Activated CD4-positive, alpha-beta T cell treated with anti-CD3 and anti-CD28 coated beads, Interleukin-2, amount 50 U/mL, for 24 hours (primary cell): ENCODE measurements around the gene ITGBL1.

ENCODE experiments used
- DNase-seq, 2 donors: peaks; one replicate each; pipeline ENCODE4 v3.0.0-alpha.2; 2020; ENCODE audit warnings: low read depth in 1 of 2, low spot score in 1 of 2

ITGBL1 gene

DNA sequence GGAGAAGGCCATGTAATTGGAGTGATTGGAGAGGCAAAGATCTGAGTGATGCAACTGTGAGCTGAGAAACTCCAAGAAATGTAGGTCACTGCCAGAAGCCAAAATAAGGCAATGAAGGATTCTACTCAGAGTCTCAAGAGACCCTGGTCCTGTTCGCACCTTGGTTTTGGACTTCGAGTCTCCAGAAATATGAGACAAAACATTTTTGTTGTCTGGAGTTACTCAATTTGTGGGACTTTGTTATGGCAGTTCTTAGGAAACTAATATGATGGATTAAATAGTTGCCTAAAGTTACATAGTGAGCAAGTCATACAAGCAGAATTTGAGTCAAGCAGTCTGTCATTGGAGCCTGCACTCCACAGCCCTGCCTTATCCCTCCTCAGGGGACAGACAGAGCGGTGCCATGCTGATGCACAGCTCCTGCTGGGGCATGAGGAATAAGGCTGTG, 104.2 kb downstream of the ITGBL1 start:
- DNase-seq, result no peak

DNA sequence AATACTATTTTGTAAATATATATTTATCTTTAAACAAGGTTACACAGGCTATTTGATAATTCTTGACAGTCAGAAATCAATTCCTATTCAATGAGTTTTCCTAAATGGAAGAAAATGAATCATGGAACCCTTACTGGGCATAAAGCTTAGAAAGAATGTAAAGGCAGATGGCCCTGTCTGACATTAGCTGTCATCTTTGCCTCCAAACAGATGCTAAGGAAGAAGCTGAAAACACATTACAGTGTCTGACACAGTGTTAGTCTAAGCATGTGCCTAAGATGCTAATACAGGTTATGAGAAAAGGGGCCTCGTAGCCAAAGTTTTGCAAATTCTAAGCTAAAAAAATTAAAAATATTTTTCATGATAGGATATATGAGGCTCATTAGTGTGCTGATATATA, 112.8 kb downstream of the ITGBL1 start:
- no peak for DNase-seq

DNA sequence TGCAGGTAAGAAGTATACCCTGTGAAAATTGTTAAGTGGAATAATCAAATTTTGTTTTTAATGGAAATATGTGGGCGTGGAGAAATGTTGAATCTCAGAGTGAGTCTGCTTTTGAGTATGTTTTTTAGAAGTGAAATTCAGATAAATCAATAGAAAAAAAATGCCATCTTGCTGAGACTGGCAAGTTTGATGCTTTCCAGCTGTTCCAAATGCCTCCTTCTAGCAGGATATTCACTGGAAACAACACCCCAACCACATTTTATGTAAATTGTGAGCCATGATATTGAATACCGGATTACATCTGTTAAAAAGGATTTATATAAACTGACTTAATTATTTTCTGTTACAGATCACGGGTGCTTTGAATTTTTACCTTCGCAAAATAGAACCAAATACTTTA, 115.4 kb downstream of the ITGBL1 start:
- no peak for DNase-seq

DNA sequence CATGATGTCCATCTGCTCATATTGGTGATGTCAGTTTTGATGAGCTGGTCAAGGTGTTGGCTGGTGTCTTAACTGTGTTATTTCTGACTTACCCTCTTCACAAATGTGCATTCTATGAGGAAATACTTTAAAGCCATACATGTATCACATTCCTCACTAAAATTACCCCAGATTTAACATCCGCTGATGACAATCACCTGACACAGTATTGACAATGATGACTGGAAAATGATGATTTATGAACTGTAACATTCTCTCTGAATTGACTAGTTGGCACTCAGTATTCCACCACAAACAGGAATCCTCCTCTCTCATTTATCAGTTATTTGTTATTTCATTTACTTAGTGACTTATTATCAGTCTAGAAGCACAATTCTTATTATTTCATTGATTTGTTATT, 117.3 kb downstream of the ITGBL1 start:
- no peak for DNase-seq

DNA sequence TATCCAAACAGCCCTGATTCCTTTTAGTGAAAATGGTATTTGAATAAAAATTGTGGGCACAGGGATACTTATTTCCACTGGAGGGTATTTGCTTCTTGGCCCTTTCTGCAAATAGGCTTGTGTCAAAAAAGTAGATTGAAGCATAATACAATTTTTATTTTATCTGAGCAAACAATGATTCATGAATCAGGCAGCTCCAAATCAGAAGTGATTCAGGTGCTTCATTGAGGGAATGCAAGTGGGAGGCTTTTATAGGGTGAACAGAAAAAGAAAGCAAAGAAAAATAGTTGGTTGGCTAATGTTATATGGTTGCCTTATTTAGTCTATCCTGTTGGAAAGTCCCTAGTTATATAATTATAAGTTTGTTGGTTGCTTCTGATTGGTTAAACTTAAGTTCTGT, 117.9 kb downstream of the ITGBL1 start:
- DNase-seq, result no peak

DNA sequence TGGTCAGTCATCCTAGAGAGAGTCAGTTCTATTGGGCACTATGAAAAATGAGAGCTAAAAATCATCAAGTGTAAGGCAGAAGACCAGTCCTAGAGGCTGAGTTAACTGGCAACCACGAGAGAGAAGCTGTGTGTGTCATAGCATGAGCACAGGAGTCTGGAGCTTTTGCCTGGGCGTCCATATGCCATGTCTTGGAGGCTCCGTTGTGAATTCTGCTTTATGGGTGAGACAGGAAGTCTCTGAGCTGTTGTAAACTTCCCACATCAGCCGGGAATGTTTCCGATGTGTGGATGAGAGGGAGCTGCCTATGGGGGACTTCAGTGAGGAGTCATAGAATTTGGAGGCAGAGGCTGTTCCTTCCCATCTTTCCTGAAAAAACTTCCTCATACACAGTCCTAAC, 120.0 kb downstream of the ITGBL1 start:
- DNase-seq, result no peak

DNA sequence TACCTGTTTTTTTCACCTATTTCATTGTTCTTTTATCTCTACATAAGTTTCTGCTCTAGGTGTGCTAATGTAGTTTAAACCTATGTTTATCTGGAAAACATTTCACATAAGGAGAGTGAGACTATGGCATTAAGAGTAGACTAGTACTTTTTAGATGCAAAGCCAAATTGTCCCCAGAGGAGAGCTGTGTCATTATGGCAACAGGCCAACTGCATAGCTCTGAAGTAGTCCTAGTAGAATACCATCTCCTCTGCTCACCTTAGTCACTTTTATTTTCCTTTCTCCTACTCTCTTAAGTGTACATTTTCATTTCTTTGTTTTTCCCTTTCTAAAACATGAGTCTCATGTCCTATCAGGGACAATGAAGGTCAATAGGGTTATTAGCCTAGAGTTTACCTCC, 123.1 kb downstream of the ITGBL1 start:
- DNase-seq, result no peak

DNA sequence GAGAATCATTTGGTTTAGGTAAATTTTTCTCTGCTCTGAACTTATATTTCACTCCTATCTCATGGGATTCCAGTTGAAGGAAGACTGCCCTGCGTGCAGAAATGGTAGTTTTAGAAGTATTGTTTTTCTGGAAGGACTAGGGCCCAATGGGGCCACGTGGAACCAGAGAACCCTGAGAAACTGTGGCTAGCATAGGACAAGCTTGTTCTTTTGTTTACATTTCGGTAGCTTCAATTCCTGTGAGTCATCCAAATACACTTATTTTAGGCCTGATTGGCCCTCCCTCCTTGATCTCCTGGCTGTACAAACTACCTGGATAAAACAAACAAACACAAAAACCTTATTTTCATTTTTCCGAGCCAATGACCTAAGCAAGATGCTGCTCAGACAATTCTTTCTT, 124.0 kb downstream of the ITGBL1 start:
- DNase-seq, result no peak

DNA sequence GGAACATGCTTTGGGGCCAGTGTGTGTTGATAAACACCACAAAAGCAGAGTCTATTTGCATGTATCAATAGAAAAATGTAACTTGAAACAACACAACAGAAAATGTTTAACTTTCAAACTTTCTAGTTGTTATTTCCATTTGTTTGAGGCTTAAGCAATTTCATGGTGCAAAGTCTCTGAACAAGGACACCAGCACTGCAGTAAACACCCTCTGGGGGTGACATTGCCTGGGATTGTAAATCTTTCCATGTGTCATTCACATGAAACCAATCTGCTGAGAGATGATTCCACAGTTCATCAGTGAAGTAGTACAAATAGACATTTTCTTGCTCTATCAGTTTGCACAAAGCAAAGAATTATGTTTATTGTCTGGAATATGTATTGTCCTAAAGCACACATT, 124.5 kb downstream of the ITGBL1 start:
- DNase-seq, result no peak

DNA sequence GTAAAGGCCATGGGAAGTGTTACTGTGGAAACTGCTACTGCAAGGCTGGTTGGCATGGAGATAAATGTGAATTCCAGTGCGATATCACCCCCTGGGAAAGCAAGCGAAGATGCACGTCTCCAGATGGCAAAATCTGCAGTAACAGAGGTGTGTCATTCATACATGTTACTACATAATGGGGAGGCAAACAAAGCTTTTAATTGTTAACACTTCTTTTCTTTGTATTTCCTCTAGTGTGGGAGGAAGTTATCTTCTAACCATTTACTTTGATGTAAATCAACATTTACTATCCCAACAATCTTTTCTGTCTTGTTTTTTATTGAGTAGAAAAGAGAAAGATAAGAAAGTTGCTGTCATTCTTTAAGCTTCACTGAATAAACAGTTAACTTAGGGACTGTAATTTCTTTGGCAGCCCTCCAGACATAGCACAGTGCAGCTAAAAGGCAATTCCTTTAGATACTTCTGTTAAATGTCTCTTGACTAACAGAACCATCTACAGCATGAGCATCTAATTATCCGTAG, 126.9 kb downstream of the ITGBL1 start:
- no peak for DNase-seq

DNA sequence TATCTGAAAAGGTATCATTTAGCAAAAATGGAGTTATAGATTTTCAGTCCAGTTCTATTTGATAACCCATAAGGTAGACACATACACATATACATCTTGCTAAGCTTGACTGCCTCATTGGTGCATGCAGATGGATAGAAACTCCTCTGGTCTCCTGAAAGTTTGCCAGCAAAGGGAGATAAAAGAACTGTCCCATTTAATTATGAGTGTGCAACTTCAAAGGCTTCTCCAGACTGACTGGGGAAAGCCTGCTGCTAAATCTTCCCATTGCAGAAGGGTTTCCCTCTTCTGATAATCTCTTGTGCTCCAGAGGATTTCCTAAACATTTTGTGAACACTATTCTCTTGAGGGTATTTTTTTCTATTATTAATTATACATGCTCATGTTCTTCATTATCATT, 131.9 kb downstream of the ITGBL1 start:
- DNase-seq, result no peak

DNA sequence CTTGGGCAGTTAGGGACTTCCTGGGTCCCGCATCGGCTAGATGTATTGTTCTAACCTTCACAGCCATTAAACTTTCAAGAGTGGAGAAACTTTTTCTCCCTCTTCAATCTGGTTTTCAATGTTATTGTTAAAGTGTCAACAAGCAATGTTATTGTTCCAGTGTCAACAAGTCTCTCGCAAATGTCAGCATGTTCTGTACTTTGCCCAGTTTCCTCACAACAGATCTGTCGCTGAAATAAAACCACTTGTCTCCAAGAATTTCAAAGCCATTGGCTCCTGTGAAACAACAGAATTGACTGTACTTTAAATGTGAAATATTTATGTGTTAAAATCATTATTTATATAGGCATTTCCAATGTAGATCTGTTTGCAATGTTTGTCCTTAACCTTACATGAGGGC, 138.0 kb downstream of the ITGBL1 start:
- DNase-seq, result no peak

DNA sequence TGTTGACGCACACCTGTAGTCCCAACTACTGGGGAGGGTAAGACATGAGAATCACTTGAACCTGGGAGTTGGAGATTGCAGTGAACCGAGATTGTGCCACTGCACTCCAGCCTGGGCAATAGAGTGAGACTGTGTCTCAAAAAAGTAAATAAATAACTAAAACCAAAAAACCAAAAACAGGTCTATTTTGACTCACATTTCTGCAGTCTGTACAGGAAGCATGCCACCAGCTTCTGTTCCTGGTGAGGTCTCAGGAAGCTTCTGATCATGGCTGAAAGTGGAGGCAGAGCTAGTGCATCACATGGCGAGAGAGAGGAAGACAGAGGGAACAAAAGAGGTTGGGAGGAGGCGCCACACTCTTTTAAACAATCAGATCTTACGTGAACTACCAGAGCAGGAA, 142.5 kb downstream of the ITGBL1 start:
- DNase-seq, result no peak

DNA sequence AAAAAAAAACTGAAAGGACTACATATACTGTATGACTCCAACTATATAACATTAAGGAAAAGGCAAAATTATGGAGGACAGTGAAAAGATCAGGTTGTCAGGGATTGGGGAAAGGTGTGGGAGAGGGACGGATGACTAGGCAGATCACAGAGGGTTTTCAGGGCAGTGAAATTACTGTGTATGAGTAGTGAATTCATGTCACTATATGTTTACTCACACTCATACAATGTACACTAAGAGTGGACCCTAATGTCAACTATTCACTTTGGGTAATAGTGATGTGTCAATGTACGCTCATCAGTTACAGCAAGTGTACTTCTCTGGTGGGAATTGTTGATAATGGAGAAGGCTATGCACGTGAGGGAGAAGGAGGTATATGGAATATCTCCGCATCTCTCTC, 144.3 kb downstream of the ITGBL1 start:
- no peak for DNase-seq

DNA sequence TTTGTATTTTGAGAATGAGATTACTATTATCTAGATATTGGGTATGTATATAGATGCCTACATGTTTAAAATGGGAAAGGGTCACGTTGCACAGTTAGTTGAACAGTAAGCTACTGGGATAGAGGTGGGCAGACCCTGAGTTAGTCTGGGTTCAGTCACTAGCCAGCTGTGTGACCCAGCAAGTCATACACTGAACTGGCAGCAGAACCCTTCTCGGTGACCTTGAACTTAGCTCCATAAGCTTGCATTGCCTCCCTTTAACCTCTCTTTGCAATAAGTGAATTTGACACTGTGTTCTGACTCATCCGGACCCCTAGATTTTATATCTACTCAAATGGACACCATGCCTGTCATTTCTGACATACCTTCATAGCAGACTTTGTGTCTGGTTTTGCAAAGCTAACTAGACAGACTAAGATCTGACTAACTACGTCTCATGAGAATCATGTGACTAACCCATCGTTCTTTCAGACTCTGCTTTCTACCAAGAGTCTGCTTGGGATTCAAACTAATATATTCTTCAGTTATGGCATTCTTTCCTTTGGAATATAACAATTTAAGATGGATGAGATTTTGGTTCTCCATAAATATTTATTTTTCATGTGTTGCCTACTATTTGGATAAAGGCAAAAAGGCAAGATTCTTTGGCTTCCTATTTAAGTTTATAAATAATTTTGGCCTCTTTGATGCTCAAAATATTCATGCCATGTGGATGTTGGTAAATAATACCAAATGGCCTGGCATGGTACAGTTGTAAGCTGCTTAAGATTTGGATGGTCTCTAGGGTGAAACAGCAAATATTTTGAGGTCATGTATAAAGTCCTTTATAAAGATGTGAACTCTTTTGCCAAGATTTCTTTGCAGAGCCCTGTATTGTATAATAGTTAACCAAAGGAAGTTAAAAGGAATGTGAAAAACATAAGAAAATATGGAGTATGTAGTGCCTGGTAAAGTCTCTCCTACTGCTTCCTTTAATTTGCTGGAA, 159.3 kb downstream of the ITGBL1 start:
- DNase-seq, result no peak

DNA sequence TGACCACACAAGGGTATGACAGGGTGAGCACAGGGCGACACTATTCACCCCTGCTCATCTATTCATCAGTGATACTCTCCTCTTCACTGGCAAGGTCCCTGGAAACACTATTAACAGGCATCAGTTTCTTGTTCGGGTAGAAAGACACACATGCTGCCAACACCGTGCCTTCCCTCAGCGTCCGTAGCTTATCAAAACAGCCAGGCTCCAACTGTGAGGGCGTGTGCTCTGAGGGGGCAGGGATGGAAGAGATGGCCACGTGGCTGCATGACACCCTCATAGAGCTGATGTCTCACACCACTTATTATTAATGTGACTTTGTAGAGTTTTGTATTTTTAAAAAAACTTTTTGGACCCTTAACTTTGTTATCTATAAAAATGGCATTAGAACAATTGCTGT, 160.3 kb downstream of the ITGBL1 start:
- DNase-seq, result no peak

DNA sequence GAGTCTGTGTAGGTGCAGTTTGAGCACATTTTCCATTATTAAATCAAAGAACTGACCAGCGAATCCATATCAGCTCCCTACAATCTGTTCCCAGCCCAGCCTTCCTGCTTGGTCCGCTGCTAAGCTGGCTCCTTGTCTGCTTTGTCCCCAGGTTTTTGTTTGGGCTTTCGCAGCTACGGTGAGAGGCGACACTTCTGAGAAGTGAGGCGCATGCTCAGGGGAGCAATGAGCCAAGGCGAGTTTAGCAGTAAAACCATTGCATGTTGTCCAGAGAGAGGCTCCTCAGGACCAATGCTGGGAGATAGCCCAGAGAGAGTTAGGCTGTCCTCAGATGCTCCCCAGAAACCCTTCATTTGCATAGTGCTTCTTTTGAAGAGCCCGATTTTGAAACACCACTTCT, 162.0 kb downstream of the ITGBL1 start:
- no peak for DNase-seq

DNA sequence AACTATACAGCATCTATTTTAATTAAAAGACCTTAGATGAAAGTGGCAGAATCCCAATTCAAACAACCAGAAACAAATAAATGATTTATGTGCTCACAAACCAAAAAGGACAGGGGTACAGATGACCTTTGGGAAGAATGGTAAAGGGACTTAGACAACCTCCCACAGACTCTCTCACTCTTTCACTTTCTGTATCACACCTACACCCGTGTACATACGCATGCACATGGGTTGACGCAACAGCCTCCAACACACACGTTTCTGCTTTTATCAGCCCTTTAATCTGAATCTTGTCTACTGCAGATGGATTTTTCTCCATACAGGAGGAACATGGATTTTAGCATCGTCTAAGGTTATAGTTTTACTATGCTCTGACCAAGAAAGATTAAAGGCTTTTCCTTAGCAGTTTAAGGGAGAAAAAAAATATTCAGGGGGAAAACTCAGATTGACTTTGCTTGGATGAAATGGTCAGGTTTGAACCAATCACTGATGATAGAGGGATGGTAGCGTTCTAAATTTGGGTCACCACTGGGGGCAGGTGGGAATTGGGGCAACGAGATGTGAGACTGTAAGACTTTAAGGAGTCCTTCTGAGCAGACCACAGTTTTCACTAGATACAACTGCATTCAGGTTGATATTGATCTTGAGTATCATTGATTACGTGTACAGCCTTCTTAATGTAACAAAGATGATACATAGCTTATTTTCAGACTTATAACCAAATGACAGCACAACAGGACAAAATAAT, 166.1 kb downstream of the ITGBL1 start:
- DNase-seq, result no peak

DNA sequence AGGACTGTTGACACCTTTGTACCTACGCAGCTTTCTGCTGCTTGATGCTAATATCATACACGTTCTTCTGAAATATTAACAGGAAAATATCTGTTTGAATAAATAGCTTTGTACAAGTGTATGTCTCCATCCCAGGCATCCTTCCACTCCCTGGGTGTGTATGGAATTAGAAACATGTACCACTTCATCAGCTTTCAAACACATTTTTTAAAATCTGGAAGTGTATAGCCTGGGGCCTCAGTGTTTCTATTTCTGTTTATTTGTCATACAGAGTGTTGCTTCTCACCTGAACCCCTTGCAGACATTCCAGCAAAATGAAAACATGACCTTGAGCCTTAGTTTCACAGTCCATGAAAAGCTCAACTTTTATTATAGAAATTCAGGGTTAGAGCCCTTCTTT, 168.6 kb downstream of the ITGBL1 start:
- DNase-seq, result no peak

DNA sequence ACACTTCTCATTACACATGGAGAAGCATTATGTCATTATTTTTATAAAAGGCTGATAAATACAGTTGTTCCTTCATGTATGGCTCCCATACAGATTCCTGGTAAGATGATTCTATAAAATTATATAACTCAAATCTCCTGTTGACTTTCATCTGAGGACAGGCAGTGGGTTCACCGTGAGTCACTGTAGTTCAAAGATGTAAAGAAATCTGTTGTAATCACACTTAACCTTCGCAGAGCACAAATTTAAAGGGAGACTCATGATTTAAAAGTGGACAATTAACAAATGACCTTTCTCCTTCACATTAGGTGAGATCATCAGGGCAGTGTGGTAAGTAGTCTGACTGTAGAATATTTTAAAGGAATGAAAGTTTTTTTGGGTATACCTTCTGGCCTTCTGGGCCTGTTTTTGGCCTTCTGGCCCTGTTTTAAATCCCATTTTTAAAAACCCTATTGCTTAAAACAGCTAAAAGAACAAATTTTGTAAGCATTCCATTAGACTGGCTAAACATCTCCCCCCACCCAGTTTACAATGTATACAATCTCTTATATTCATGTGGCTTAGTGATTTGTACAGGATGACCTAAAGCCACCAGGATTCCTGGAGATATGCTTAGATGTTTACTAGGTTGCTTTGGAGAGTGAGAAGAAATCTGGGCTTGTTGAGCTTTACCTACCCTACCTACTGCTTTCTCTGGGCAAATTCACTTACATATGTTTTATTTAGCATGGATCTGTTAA, 171.2 kb downstream of the ITGBL1 start:
- DNase-seq, result no peak

DNA sequence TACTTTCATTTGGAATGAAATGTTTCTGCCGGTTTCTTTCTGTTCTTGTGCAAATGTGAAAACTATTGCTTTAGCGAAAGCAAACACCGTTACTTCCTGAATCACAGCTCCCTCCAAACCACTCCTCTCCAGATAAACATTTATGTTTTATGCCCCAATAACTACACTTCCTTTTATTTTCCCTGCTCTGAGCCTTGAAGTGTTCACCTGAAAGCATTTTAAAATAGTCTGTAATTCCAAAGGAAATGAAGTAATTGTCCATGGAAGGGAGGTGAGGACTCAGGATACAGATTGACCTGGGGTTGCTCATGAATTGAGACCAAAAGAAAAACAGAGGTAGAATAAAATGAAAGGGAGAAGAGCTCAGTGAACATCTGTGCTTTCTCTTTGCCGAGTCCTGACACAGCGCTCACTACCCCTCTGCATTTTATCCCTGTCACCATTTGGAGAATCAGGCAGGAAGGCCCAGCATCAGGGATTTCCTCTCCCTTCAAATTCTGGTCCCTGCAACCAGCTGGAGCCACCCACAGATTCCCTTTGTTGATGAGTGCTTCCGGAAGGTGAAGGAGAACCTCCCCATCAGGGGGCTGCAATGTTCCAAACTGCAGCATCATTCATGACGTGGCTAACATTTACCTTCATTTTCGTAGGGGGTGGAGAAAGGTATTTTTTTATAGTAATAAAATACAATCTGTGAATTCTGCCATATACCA, 171.9 kb downstream of the ITGBL1 start:
- DNase-seq, result no peak
